HS-5 (cell line): ENCODE measurements around the gene ATRN.
A peak's percentile ranks its signal among the peaks of the same experiment; 100 is the strongest.
"Not testable (repeated sequence)": the region's sequence is repeated elsewhere in the genome, so short reads cannot be mapped to it uniquely, and the experiment has no call there.

Experiments used
- DNase-seq: peaks from one replicate; pipeline ENCODE4 v3.0.0-alpha.2; 2012; ENCODE audit warnings: low read depth

The ATRN gene

DNA sequence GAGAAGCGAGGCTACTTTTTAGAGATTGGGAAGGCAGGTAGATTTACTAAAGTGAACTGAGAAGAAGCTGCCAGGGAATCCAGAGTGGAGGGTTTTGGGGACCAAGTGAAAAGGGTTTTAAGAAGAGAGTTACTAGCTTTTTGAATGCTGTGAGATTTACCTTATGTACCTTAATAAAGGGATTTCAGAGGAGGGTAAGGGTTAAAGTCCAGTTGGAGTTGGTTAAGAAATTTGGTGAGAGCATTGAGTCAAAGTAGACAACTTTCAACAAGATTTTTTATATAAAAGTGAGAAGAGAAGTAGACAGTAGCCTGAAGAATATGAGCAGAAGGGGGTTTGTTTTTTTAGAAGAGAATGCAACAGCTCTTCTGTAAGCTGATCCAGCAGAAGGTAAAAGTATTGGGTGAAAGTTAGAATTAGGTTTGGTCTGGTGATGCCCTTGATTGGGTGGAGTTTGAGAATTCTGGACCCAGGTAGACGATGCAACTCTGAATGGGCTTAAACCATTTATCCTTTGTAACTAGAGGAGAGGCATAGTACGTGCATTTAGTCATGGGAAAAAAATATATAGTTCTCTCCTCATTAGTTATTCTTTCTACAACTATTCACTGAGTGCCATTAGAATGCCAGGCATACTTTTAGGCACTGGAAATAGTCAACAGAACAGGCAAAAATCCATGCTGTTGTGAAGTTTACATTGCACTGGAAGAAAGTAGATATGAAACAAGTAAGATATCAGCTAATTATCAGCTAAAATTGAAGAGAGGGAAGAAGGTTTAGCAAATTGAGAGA, 44.8 kb downstream of the ATRN start:
- no peak for DNase-seq

DNA sequence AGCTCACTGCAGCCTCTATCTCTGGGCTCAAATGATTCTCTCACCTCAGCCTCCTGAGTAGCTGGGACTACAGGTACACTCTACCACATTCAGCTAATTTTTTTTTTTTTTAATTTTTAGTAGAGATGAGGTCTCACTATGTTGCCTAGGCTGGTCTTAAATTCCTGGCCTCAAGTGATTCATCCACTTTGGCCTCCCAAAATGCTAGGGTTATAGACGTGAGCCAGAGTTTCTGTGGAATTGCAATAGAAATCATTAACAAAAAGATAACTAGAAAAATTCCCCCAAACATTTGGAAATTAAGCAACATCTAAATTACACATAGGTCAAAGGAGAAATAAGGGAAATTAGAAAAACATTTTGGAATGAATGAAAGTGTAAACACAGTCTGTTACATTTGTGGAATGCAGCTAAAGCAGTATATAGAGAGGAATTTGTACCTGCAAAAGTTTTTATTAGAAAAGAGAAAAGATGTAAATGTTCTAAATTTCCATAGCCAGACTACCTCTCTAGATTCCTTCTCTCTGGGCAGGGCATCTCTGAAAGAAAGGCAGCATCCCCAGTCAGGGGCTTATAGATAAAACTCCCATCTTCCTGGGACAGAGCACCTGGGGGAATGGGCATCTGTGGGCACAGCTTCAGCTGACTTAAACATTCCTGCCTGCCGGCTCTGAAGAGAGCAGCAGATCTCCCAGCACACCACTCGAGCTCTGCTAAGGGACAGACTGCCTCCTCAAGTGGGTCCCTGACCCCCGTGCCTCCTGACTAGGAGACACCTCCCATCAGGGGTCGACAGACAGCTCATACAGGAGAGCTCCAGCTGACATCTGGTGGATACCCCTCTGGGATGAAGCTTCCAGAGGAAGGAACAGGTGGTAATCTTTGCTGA, 51.3 kb downstream of the ATRN start:
- DNase-seq, result no peak

DNA sequence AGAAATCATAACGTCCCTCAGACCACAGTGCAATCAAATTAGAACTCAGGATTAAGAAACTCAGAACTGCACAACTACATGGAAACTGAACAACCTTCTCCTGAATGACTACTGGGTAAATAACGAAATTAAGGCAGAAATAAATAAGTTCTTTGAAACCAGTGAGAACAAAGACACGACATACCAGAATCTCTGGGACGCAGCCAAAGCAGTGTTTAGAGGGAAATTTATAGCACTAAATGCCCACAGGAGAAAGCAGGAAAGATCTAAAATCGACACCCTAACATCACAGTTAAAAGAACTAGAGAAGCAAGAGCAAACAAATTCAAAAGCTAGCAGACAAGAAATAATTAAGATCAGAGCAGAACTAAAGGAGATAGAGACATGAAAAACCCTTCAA, 53.9 kb downstream of the ATRN start:
- DNase-seq, result not testable (repeated sequence)

DNA sequence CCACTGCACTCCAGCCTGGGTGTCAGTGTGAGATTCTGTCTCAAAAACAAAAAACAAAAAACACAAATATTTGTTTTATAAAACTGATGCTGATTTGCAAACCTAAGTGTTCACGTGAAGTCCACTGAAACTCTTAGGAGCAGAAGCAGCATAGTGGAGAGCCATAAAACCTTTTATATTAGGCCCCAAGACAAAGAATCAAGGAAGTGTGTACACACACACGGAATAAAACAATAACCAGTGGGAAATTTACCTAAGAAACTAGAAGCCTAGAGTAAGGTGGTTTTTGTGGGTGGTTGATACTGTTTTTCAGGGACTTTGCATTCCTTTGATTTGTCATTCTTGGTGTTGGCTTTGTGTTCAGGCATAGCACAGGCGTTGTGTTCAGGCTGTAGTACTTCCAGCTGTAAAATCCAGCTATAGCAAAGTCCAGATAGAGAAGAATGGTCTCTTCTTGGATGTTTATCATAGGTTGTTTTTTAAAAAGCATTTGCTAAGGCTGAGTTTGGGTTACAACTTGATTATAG, 61.3 kb downstream of the ATRN start:
- DNase-seq, result no peak

DNA sequence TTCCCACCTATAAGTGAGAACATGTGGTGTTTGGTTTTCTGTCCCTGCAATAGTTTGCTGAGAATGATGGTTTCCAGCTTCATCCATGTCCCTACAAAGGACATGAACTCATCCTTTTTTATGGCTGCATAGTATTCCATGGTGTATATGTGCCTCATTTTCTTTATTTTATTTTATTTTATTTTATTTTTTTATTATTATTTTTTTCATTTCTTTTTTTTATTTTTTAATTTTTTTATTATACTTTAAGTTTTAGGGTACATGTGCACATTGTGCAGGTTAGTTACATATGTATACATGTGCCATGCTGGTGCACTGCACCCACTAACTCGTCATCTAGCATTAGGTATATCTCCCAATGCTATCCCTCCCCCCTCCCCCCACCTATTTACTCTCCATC, 66.9 kb downstream of the ATRN start:
- DNase-seq, result not testable (repeated sequence)

DNA sequence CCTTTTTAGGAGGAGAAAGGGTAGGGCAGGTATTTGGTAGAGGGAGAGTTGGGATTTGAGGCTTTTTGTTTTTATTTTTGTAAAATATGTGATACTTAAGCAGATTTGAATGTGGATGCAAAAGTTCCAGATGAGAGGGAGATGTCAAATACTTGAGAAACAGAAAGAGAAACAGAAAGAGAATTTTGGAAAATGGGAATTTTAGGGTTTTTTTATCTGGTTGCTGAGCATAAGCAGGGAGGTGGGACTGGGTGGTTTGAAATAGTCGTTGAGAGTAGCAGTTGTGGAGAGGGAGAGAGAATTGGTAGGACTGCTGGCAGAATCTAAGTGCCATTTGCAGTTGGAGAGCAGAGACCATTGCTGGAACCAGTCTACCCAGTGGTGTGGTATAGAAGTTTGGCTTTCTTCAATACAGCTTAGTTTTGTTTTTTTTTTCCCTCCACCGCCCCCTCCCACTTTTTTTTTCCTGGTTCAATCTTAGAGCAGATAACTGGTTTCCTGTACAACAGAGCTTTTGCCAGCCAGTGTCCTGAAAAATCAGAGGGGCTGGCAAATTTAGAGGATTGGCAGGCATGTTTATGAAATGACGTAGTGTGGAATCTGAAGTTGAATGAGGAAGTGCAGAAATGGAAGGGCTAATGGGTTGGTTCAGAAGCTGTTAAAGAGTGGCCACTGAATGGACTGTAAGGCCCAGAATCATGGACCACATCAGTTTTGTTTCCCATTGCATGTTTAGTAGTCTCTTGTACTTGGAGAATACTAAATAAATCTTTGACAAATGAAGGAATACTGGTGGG, 68.7 kb downstream of the ATRN start:
- DNase-seq, result no peak

DNA sequence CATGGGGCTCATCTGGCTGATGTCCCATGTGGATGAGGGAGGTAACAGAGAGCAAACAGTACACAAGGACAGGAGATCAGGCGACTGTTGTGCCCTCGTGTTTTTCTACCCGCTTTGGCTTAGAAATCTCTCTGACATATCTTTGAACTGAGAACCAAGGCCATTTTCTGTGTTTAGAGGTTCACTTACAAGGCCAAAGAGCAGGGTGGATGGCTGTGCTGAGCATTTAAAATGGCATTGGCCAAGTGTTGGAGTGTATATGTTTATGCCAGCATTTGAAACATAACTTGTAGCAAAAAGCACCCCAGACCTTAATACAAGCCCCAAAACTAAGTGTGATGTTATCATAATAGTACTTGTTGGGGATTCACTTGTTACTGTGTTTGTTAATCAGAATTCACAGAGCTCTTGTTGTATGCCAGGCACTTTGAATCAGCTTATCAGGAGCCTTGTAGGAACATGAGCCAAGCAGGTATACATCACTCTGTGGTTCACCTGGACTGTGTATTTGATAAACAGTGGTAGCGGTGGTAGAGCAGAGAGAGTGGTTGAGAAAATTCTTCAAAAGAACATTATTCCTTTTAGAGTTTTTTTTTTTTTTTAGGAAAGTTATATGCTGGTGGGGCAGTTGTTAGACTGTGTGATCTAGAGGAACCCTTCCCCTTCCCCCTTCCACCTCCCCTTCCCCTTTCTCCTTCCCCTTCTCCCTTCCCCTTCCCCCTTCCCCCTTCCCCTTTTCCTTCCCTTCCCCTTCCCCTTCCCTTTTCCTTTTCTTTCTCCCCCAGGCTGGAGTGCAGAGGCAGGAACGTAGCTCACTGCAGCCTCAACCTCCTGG, 71.3 kb downstream of the ATRN start:
- no peak for DNase-seq

DNA sequence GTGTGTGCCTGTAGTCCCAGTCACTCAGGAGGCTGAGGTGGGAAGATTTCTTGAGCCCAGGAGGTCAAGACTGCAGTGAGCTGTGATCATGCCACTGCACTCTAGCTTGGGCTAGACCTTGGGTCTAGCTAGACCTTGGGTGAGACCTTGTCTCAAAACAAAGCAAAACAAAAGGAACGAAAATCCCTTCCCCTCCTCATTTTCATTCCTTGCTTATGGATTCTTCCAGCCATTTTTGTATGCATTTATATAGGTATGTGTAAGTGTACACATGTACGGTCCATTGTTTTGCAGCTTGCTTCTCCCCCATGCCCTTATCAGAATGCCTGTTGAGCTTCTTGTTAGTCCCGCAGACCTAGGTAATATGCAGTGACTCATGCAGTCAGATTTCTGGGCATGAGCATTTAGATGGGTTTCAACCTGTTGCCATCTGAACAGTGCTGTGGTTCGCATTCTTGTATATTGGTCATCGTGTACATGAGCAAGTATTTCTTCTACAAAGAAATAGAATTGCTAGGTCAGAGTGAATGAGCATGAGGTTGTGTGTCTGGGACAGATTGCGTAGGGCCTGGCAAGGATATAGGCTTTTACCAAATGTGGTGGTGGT, 73.2 kb downstream of the ATRN start:
- no peak for DNase-seq

DNA sequence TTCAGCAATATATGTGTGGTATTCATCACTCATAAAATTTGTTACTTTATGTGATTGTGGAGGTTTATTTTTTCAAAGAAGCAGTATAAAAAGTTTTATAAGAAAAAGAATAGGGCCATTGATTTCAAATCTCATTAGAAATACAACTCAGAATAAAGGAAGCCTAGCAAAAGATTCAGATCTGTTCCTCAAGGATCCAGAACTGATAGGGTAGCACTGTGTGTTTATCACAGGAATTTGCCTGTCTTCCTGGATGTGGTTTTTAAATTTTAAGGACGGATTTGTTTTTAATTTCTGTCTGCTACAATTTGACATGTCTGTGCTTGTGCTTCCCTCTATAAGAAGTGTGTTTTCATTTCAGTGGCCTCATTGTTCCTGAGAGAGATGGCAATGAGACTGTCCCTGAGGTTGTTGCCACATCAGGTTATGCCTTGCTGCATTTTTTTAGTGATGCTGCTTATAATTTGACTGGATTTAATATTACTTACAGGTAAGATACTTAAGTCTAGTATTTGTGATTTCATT, 74.6 kb downstream of the ATRN start:
- no peak for DNase-seq

DNA sequence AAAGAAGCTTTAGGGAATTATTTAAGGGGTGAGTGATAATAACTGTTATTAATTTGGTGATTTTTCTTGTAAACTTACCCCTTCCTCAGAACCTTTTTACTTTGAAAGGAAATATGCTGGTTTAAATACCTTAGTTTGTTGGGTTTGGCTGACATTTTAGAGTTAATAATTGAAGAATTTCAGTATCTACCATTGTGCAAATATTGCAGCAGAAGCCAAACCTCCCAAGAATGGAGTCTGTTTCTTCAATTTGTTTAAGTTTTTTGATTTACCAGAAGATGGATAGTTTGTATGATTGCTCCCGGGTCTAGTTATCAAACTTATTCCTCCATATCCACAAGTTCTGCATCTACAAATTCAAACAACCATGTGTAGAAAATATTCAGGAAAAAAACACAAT, 77.1 kb downstream of the ATRN start:
- DNase-seq, result no peak

DNA sequence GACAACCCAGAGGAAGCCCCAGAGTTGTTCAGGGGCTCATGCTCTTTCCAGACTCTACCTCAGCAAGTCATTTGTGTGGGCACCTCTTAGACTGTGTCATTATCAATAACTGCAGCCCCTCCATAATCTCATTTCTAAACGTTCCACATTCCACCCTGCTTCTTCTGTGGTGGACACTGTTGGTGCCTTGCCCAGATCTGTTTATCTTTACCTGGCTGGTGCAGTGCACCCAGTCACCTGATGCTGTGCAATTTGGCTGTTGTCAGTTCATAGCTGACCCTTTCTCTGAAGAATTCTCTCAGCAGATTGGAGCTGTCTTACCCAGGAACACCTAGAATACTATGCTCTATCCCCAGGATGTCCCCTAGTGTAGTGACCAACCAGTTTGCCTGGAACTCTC, 80.0 kb downstream of the ATRN start:
- no peak for DNase-seq

DNA sequence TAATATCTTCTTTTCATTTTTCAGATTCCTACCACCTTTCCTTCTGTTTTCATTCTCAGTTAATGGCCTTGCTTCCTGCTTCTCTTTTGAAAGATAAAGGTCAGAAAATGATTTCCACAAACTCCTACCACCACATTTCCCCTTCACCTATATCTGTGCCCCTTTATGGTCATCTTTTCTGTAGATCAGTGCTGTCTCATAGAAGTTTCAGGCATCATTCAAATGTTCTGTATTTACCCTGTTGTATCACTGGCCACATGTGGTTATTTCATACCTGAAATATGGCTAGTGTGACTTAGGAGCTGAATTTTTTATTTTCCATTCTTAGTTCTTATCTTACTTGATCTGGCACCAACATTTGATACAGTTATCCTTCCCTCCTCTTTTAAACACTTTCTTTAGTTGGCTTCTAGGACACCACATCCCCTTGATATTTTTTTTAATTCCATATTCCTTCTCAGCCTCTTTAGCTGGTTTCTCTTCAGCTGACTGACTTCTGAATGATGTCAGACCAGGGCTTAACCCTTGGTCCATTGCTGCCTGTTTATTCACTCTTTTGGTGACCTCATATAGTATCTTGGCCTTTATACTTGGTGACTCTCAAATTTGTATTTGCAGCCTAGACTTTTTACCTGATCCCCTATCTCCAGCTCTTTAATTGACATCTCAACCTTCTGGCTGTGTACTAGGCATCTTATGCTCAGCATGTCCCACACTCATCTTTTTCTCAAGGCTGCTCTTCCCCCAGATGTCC, 81.0 kb downstream of the ATRN start:
- no peak for DNase-seq

DNA sequence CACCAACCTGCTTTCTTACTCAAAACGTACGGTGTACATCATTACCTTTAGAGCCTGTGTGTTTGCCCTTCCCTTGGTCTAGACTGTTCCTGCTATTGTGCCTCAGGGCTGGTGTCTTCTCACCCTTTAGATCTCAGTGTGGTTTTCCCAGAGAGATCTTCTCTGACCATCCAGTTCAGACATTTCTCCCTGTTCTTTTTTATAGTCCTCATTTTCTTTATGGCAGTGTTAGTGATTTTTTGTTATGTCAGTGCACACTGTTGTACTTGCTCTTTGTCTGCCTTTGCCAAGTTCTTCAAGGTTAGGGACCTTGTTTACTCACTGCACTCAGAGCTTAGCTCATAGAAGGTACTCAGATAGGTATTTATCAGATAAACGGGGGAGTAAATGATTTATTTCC, 82.8 kb downstream of the ATRN start:
- DNase-seq, result no peak

DNA sequence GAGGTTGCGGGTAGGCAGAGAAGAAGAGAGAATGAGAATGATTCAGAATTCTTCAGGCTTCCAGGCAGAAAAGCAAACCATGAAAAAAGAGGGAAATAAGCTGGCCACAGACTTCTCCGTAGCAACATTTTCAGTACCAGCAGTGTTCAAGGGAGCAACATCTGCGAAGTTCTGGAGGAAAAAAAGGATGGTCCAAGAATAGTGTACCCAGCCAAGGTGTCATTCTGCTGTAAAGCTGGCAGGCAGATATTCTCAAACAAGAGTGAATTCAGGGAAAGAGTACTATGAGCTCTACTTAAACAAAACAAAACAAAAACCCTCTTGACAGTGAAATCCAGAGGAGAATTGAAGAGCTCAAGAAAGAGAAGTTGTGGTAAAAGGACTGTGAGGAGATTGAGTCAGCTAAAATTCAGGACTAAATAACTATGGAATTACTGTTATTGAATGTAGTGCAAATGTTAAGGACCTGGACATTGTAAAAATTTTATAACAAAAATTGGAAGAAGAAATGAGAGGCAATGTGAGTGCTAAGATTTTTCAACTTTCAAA, 86.5 kb downstream of the ATRN start:
- no peak for DNase-seq

DNA sequence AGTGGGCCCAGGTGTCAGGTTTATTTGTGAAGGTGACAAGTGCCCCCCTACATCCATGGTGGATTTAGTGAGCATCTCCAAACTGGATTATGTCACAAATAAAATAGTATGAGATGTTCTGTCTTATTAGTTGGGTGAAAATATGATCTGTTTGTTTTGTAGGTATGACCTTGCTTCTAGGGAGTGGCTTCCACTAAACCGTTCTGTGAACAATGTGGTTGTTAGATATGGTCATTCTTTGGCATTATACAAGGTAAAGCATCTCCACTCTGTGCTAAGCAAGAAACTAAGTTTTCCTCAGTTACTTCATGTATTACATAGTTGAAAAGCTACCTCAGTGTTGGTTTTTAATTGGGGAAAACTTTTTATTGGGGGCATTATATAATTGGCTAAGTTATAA, 88.4 kb downstream of the ATRN start:
- no peak for DNase-seq

DNA sequence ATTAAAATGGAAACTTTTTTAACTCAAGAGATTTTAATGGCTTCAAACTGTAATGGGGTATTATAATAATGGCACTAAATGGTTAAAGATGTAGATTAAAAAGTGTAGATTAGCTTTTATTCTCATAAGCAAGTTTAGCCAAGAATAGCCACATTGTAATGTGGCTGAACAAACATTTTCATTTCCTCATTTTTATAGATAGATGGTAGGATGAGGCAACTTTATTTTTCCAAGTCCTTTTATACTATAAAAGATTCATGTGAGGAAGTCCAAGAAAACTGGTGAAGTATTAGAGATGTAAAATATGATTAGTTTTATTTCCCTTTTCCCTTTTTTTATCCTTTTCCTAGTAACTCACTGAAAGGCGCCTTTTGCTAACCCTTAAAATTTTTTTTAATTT, 88.8 kb downstream of the ATRN start:
- no peak for DNase-seq

DNA sequence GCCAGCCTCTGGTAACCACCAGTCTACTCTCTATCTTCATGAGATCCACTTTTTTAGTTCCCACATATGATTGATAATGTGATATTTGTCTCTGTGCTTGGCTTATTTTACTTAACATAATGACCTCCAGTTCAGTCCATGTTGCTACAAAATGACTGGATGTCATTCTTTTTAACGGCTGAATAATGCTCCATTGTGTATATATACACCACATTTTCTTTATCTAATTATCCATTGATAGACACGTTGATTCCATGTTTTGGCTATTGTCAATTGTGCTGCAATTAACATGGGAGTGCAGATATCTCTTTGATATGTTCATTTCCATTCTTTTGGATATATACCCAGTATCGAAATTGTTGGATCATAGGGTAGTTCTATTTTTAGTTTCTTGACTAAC, 89.3 kb downstream of the ATRN start:
- no peak for DNase-seq

DNA sequence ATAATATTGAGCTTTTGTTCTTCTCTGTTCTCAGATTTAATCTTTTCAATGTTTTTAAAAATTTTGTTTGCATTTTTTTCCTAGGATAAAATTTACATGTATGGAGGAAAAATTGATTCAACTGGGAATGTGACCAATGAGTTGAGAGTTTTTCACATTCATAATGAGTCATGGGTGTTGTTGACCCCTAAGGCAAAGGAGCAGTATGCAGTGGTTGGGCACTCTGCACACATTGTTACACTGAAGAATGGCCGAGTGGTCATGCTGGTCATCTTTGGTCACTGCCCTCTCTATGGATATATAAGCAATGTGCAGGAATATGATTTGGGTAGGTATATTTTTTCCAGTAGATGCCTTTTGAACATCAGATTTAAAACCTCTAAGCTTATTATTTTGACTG, 89.8 kb downstream of the ATRN start:
- DNase-seq, result peak; percentile 32

DNA sequence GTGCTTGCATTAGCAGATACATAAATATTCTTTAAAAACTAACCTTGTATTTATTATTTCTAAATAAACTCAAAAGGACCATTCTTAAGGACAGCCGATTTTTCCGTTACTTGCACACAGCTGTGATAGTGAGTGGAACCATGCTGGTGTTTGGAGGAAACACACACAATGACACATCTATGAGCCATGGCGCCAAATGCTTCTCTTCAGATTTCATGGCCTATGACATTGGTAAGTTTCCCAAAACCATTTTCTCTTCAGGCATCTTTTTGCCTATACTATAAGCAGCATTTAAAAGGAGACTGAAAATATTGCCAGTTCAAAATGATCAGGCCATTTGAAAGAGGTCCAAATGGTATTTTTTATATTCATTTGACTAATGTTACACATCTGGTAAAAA, 92.3 kb downstream of the ATRN start:
- DNase-seq, result no peak
